Fibroblast of skin of left quadriceps (primary cell): Measurements from ENCODE around the gene CLIP3.
"Not testable (repeated sequence)": the region's sequence is repeated elsewhere in the genome, so short reads cannot be mapped to it uniquely, and the experiment has no call there.

Experiments used
- DNase-seq, 2 experiments: peaks; one replicate each; pipeline ENCODE4 v3.0.0-alpha.2; 2013; ENCODE audit warnings: low read depth in 2 of 2

The CLIP3 gene

DNA sequence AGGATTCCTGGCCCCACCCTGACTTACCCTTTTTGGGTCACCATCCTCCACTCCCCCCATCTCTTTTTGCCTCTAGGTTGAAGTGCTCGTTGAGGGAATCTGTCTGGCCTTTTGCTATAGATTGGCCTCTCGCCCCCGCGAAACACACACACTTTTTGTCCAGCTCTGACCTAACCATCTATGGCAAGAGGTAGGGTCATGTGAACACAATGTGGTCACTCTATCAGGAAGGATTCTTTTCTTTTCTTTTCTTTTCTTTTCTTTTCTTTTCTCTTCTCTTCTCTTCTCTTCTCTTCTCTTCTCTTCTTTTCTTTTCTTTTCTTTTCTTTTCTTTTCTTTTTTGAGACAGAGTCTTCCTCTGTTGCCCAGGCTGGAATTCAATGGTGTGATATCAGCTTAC is 51.7 kb downstream of the CLIP3 start:
- not testable (repeated sequence) for DNase-seq

DNA sequence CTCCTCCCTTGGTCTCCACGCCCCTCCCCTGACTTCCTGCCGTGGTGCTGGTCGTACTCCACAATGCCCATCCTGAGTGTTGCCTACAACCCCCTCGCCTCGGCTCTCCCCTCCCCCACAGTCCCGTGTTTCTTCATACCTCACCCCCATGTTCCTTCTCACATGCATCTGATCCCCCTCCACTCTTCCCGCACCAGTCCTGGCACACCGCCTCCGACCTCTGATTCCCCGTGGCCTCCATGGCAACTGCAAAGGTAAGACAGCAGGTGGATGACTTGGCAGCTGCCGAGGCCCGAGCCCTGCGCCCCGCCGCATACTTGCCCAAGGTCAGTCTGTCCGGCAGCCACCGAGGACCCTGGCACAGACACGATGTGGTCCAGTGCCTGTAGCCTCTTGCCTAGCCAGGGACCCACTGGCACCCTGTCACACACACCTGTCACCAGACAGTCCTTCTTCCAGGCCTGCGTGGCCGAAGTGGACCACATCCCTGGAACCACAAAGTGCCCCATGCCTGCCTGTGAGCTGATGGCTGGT is 53.8 kb downstream of the CLIP3 start:
- no peak for DNase-seq

DNA sequence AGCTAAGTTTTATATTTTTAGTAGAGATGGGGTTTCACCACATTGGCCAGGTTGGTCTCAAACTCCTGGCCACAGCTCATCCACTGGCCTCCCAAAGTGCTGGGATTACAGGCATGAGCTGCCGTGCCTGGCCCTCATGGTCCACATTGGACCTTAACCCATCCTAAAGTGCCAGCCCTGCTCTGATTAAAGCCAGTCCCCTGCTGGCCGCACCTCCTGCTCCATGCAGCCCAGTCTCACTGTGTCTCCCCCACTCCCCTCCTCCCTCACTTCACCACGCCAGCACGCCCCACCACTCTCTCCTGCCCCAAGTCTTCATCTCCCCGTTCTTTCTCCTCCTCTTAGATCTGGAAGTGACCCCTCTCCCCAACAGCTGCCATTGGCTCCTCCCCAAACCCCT is 54.4 kb downstream of the CLIP3 start:
- DNase-seq: no peak

DNA sequence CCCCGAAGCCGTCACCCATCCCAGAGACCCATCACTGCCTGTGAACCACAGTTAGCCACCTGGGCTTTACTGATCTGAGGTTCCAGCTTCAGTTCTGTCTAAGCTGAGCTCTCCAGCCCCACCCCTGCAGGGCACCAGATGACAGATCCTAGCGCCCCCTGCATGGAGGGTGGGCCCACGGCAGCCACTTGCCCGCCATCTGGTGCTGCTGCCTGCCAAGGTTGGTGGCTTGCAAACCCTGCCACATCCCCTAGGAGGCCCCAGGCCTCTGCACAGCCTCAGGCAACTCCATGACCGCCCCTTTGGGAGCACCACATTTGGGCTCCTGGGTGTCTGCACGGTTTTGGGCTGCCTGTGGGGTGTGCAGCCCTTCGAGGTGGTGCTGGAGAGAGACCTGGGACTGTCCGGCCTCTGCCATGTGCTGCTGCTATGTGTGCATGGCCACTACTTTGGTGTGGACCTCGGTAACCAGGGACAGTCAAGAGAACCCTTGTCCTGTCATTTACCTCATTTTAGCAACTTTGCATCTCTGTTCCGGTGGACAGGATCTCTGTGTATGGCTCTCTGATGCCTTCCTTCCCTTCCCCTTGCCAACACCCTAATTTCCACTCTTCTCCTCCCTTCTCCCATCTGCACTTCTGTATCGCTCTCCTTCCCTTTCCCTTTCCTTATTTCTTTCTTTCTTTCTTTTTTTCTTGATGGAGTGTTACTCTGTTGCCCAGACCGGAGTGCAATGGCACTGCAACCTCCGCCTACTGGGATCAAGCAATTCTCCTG is 55.0 kb downstream of the CLIP3 start:
- no peak for DNase-seq

DNA sequence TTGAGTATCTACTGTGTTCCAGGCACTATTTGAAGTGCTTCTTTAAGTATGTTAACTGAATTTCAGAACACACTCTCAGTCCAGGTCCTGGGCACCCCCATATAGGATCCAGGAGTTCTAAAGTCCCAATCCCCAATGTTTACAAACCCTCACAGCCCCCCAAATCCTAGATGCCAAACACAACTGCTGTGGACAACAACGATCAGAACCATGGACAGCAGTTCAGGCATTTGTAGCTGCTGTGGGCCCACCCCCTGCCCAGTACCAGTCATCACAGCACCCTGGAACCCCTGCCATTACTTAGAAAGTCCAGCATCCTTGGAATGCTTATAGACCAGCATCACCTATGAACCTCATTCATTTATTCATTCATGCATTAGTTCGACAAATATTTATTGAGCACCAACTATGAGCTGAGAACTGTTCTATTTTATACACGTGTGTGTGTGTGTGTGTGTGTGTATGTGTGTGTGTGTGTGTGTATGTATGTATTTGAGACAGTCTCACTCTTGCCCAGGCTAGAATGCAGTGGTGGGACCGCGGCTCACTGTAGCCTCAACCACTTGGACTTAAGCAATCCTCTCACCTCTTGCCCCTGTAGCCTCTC is 57.0 kb downstream of the CLIP3 start:
- DNase-seq: no peak

DNA sequence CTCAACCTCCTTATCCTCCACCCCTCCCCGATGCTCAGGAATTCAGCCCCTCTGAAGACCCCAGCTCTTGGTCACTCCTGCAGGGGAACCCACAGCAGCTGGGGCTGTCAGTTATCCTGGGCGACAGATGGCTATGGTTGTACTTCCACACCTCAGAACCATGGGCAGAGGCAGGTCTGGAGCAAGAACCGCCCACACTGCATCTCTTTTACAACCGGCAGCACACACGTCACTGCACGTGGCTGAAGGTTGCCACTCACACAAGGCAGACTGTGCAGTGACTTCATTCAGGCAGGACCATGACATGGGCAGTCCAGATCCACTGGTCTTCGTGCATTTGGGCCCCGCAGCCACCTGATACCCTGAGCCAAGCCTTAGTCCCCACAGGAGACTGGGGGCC is 59.2 kb downstream of the CLIP3 start:
- DNase-seq: no peak

DNA sequence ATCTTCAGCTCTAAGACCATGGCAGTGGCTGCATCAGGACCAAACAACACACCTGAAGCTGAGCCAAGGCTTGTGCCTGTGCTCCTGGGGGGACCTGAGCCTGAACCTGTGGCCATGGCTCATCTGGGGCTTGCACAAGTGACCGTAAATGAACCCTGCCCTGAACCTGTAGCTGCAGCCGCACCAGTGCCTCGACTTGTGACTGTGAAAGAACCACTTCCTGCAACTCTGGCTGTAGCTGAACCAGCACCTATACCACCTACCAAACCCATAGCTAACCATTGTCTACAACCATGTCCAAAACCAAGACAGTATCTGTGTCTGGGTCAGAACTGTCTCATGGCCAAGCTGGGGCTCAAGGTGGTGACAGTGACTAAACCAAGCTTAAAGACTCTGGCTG is 65.9 kb downstream of the CLIP3 start:
- no peak for DNase-seq
